ENCODE results near the gene CCNY.

DNA sequence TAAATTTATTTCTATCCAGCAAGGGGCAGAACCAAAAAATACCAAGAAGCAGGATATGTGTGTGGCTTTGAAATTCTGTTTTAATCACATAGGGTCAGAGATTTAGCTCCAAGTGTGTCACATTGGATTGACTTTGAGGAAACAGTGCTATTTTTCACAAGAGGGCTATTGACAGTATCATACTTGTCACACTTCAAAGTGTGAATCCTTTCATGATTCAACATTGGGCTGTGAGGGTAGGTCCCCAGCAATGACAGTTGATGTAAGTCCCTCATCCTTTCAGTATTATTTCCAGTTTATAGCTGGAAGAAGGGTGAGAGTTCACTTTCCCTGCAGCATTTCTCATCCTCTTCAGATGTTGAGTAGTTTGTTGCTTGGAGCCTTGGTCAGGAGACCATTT lies 7.4 kb downstream of the CCNY start:
- TF ChIP-seq FOXM1 (IDR thresholded peaks at IDR 0.05; ENCODE audit: borderline replicate concordance, low read depth) (no peak), YY1 (IDR thresholded peaks at IDR 0.05; ENCODE audit: low read depth) (no peak), RAD21 (IDR thresholded peaks at IDR 0.05; ENCODE audit: low read depth) (no peak), TAF1 (IDR thresholded peaks at IDR 0.05; ENCODE audit: low read depth) (no peak), TEAD4 (IDR thresholded peaks at IDR 0.05) (no peak), EP300 (IDR thresholded peaks at IDR 0.05; ENCODE audit: borderline replicate concordance) (no peak), CREB1 (IDR thresholded peaks at IDR 0.05; ENCODE audit: low read depth) (no peak), NFIC (IDR thresholded peaks at IDR 0.05) (no peak)
- TF ChIP-seq, protein P1, sequence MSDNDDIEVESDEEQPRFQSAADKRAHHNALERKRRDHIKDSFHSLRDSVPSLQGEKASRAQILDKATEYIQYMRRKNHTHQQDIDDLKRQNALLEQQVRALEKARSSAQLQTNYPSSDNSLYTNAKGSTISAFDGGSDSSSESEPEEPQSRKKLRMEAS (IDR thresholded peaks at IDR 0.05): no peak
- TF ChIP-seq, protein P2, sequence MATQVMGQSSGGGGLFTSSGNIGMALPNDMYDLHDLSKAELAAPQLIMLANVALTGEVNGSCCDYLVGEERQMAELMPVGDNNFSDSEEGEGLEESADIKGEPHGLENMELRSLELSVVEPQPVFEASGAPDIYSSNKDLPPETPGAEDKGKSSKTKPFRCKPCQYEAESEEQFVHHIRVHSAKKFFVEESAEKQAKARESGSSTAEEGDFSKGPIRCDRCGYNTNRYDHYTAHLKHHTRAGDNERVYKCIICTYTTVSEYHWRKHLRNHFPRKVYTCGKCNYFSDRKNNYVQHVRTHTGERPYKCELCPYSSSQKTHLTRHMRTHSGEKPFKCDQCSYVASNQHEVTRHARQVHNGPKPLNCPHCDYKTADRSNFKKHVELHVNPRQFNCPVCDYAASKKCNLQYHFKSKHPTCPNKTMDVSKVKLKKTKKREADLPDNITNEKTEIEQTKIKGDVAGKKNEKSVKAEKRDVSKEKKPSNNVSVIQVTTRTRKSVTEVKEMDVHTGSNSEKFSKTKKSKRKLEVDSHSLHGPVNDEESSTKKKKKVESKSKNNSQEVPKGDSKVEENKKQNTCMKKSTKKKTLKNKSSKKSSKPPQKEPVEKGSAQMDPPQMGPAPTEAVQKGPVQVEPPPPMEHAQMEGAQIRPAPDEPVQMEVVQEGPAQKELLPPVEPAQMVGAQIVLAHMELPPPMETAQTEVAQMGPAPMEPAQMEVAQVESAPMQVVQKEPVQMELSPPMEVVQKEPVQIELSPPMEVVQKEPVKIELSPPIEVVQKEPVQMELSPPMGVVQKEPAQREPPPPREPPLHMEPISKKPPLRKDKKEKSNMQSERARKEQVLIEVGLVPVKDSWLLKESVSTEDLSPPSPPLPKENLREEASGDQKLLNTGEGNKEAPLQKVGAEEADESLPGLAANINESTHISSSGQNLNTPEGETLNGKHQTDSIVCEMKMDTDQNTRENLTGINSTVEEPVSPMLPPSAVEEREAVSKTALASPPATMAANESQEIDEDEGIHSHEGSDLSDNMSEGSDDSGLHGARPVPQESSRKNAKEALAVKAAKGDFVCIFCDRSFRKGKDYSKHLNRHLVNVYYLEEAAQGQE (IDR thresholded peaks at IDR 0.05; ENCODE audit: low read depth): no peak
- TF ChIP-seq, protein P3, sequence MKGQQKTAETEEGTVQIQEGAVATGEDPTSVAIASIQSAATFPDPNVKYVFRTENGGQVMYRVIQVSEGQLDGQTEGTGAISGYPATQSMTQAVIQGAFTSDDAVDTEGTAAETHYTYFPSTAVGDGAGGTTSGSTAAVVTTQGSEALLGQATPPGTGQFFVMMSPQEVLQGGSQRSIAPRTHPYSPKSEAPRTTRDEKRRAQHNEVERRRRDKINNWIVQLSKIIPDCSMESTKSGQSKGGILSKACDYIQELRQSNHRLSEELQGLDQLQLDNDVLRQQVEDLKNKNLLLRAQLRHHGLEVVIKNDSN (IDR thresholded peaks at IDR 0.05): no peak

Data from Ishikawa (cell line).